H1 (cell line): ENCODE data around the gene RAPGEF1. TPM values are rescaled to one million over a fixed set of nuclear protein-coding genes. Genes with fewer than 3 reads are reported as not detected.

Source experiments
- CTCF ChIA-PET: fragments of 300-600 bp; sonication (Branson Sonifier 250); formaldehyde crosslinking; loops from one replicate; lab custom pipeline; 2021; ENCODE audit not compliant: partially characterized antibody; lab: Charles Lee
- POLR2A ChIA-PET: fragments of 300-600 bp; sonication (Branson Sonifier 250); formaldehyde crosslinking; loops from one replicate; lab custom pipeline; 2021; ENCODE audit warnings: inconsistent platforms; ENCODE audit not compliant: partially characterized antibody; lab: Charles Lee
- DNase-seq, 2 experiments: peaks; one replicate each; pipeline versions ENCODE4 v3.0.0 to v3.0.0-alpha.2; 2010 to 2022; ENCODE audit warnings: low spot score in 2 of 2, low read depth in 1 of 2, mixed read lengths in 1 of 2
- FAIRE-seq: peaks from 2 replicates; lab custom pipeline; 2011; peaks lifted over from hg19 to GRCh38; lab: Jason Lieb, UNC
- H2AFZ ChIP-seq: 2 replicates; pipeline ENCODE4 v1.8.1; 2012; ENCODE audit warnings: low read length, inconsistent platforms
- H2AK5ac ChIP-seq: 2 replicates; pipeline ENCODE4 v1.6.1; 2013; ENCODE audit warnings: low read depth, low read length
- H2BK120ac ChIP-seq: replicated peaks from 2 replicates; pipeline ENCODE3; 2013; ENCODE audit warnings: low read depth, low read length, inconsistent platforms
- H2BK12ac ChIP-seq: 2 replicates; pipeline ENCODE4 v1.6.1; 2013; ENCODE audit warnings: low read depth, low read length
- H2BK15ac ChIP-seq: 2 replicates; pipeline ENCODE4 v1.6.1; 2013; ENCODE audit warnings: low read length
- H2BK20ac ChIP-seq: 2 replicates; pipeline ENCODE4 v1.6.1; 2013; ENCODE audit warnings: low read length
- H2BK5ac ChIP-seq: 2 replicates; pipeline ENCODE4 v1.6.1; 2013; ENCODE audit warnings: low read depth, low read length
- H3K14ac ChIP-seq: 2 replicates; pipeline ENCODE4 v1.6.1; 2013; ENCODE audit warnings: inconsistent platforms; ENCODE audit not compliant: insufficient read length
- H3K18ac ChIP-seq: 2 replicates; pipeline ENCODE4 v1.6.1; 2013; ENCODE audit warnings: low read length; ENCODE audit errors: extremely low read depth
- H3K23ac ChIP-seq: 2 replicates; pipeline ENCODE4 v1.6.1; 2013; ENCODE audit warnings: inconsistent platforms; ENCODE audit not compliant: insufficient read length
- H3K23me2 ChIP-seq: 2 replicates; pipeline ENCODE4 v1.6.1; 2013; ENCODE audit warnings: low read depth, low read length
- H3K27ac ChIP-seq: 2 replicates; pipeline ENCODE4 v1.6.1; 2011; ENCODE audit warnings: low read depth, low read length, inconsistent platforms
- H3K27me3 ChIP-seq, 4 experiments: replicated peaks in 1 of 4; 1 replicate in 1 of 4; 2 replicates in 3 of 4; pipeline versions ENCODE4 v1.6.1 to v1.8.1; 2011 to 2013; ENCODE audit warnings: low read length in 3 of 4, mild to moderate bottlenecking in 3 of 4, inconsistent platforms in 2 of 4, mixed read lengths in 2 of 4, moderate library complexity in 1 of 4; ENCODE audit not compliant: control insufficient read depth in 3 of 4, insufficient read depth in 3 of 4; ENCODE audit errors: extremely low read depth in 1 of 4
- H3K36me3 ChIP-seq, 4 experiments: 2 replicates each; pipeline versions ENCODE4 v1.6.1 to v1.8.1; 2011 to 2013; ENCODE audit warnings: mild to moderate bottlenecking in 4 of 4, low read length in 3 of 4, moderate library complexity in 2 of 4, control low read depth in 1 of 4, inconsistent platforms in 1 of 4; ENCODE audit not compliant: insufficient read depth in 4 of 4, control insufficient read depth in 2 of 4
- H3K4ac ChIP-seq: replicated peaks from 2 replicates; pipeline ENCODE3; 2013; ENCODE audit warnings: low read length, low read depth, mixed read lengths, inconsistent platforms; ENCODE audit not compliant: insufficient read length
- H3K4me1 ChIP-seq, 4 experiments: replicated peaks in 1 of 4; 1 replicate in 1 of 4; 2 replicates in 3 of 4; pipeline versions ENCODE4 v1.6.1 to v1.8.1; 2011 to 2013; ENCODE audit warnings: low read length in 3 of 4, inconsistent platforms in 2 of 4, mixed read lengths in 1 of 4; ENCODE audit not compliant: insufficient read depth in 4 of 4, control insufficient read depth in 3 of 4
- H3K4me2 ChIP-seq, 2 experiments: 2 replicates each; pipeline versions ENCODE4 v1.6.1 to v1.8.1; 2011 to 2013; ENCODE audit warnings: low read depth in 2 of 2, low read length in 2 of 2, control low read depth in 1 of 2, inconsistent platforms in 1 of 2, mild to moderate bottlenecking in 1 of 2; ENCODE audit not compliant: insufficient read depth in 1 of 2
- H3K4me3 ChIP-seq, 4 experiments: fragments of 200-600, 300-600 bp in 1 of 4; sonication (generic), shearing (Covaris generic), sonication (Bioruptor Twin) in 1 of 4; 2 replicates each; pipeline versions ENCODE4 v1.5.1 to v1.8.1; 2011 to 2016; ENCODE audit warnings: low read length in 4 of 4, low read depth in 3 of 4, control low read depth in 2 of 4, inconsistent platforms in 2 of 4, mild to moderate bottlenecking in 2 of 4, mixed read lengths in 1 of 4, moderate library complexity in 1 of 4; ENCODE audit not compliant: insufficient read depth in 2 of 4; ENCODE audit errors: extremely low read depth in 1 of 4
- H3K56ac ChIP-seq: replicated peaks from 2 replicates; pipeline ENCODE3; 2013; ENCODE audit warnings: low read depth, mild to moderate bottlenecking, mixed read lengths, low read length, inconsistent platforms; ENCODE audit not compliant: insufficient read length
- H3K79me1 ChIP-seq: 2 replicates; pipeline ENCODE4 v1.6.1; 2013; ENCODE audit warnings: low read depth, low read length, control low read depth
- H3K79me2 ChIP-seq, 2 experiments: 2 replicates each; pipeline versions ENCODE4 v1.6.1 to v1.8.1; 2012 to 2013; ENCODE audit warnings: low read length in 2 of 2, mild to moderate bottlenecking in 2 of 2, inconsistent platforms in 1 of 2; ENCODE audit not compliant: insufficient read depth in 2 of 2, control insufficient read depth in 1 of 2
- H3K9ac ChIP-seq, 4 experiments: replicated peaks in 1 of 4; 1 replicate in 1 of 4; 2 replicates in 3 of 4; pipeline versions ENCODE4 v1.6.1 to v1.8.1; 2011 to 2013; ENCODE audit warnings: low read depth in 3 of 4, low read length in 3 of 4, control low read depth in 2 of 4, mild to moderate bottlenecking in 2 of 4, moderate library complexity in 2 of 4, inconsistent platforms in 1 of 4; ENCODE audit errors: extremely low read depth in 1 of 4
- H3K9me3 ChIP-seq, 2 experiments: 2 replicates each; pipeline versions ENCODE4 v1.6.1 to v1.8.1; 2012 to 2013; ENCODE audit warnings: mild to moderate bottlenecking in 2 of 2, moderate library complexity in 2 of 2, control low read depth in 1 of 2, inconsistent platforms in 1 of 2, low read depth in 1 of 2, low read length in 1 of 2, mixed read lengths in 1 of 2; ENCODE audit not compliant: insufficient read depth in 2 of 2
- H4K20me1 ChIP-seq, 2 experiments: replicated peaks in 1 of 2; 2 replicates each; pipeline versions ENCODE3 to v1.8.1; 2011 to 2013; ENCODE audit warnings: inconsistent platforms in 2 of 2, low read length in 2 of 2, mild to moderate bottlenecking in 1 of 2; ENCODE audit not compliant: insufficient read depth in 2 of 2, control insufficient read depth in 1 of 2
- H4K5ac ChIP-seq: 2 replicates; pipeline ENCODE4 v1.6.1; 2013; ENCODE audit warnings: low read length, low read depth, mixed read lengths, inconsistent platforms; ENCODE audit not compliant: insufficient read length
- H4K8ac ChIP-seq: 2 replicates; pipeline ENCODE4 v1.8.0; 2013; ENCODE audit warnings: mild to moderate bottlenecking, moderate library complexity, low read length, inconsistent platforms; ENCODE audit not compliant: insufficient read depth; ENCODE audit errors: extremely low read depth
- H4K91ac ChIP-seq: replicated peaks from 2 replicates; pipeline ENCODE3; 2013; ENCODE audit warnings: low read length, mixed read lengths, inconsistent platforms; ENCODE audit not compliant: insufficient read length
- BACH1 ChIP-seq: IDR thresholded peaks from 2 replicates; pipeline ENCODE4 v1.6.1; 2012; ENCODE audit warnings: low read length, improper control_type of control experiment
- GABPA ChIP-seq: IDR thresholded peaks from 2 replicates; pipeline ENCODE4 v1.6.1; 2011; ENCODE audit warnings: mild to moderate bottlenecking, low read length, moderate library complexity, borderline replicate concordance; ENCODE audit not compliant: insufficient read depth
- HDAC6 ChIP-seq: IDR thresholded peaks from one replicate; pipeline ENCODE4 v1.7.1; 2012; ENCODE audit warnings: low read depth, mild to moderate bottlenecking, inconsistent platforms, low read length, moderate library complexity
- JUN ChIP-seq: IDR thresholded peaks from 2 replicates; pipeline ENCODE4 v1.6.1; 2011; ENCODE audit warnings: low read depth, mild to moderate bottlenecking, improper control_type of control experiment, low read length
- JUND ChIP-seq: IDR thresholded peaks from 2 replicates; pipeline ENCODE4 v1.6.1; 2011; ENCODE audit warnings: mild to moderate bottlenecking, improper control_type of control experiment, low read length
- NRF1 ChIP-seq: IDR thresholded peaks from 2 replicates; pipeline ENCODE4 v1.6.1; 2011; ENCODE audit warnings: mild to moderate bottlenecking, low read depth, low read length, improper control_type of control experiment
- SIRT6 ChIP-seq: IDR thresholded peaks from one replicate; pipeline ENCODE4 v1.7.1; 2012; ENCODE audit warnings: low read length, inconsistent platforms
- WGBS, 2 experiments: shearing (Covaris generic) in 1 of 2; methylation state at CpG; one replicate each; pipeline versions ENCODE4 v1.1.6 to v1.1.7; 2013 to 2015; ENCODE audit warnings: low lambda C conversion rate in 2 of 2, mixed read lengths in 2 of 2, inconsistent platforms in 1 of 2, low coverage in 1 of 2, missing lambda C conversion rate in 1 of 2; ENCODE audit not compliant: insufficient replicate concordance in 2 of 2, insufficient coverage in 1 of 2, insufficient read length in 1 of 2; ENCODE audit errors: extremely low coverage in 1 of 2, missing lambda C conversion rate in 1 of 2; 5-methylcytosine and 5-hydroxymethylcytosine counted together
- polyA plus RNA-seq, 7 experiments: library from polyadenylated mRNA; depleted of rRNA in 3 of 7; stranded (reverse) in 5 of 7; unstranded in 2 of 7; fragments of >200 nt in 5 of 7; fragments of 200-250 nt in 2 of 7; gene quantifications; 1 replicate in 5 of 7; 2 replicates in 1 of 7; 4 replicates in 1 of 7; pipeline versions ENCODE4 v1.2.1 to v1.2.3, GENCODE V29; 2011 to 2013; ENCODE audit warnings: missing spikeins in 2 of 7, mixed read lengths in 2 of 7
- total RNA-seq: library from RNA; stranded (reverse); fragmentation: NEBNext Ultra II Directional; extraction: Animal tissue kit (Norgen Biotek cat#: 25700); gene quantifications from 2 replicates; pipeline ENCODE4 v1.2.1, GENCODE V29; 2021

Gene RAPGEF1
- total and polyA plus RNA-seq, 2 of the 8 experiments (the other 6 are each of a cell fraction or from before 2014, with no cell fraction given): 29.7 to 78.9 TPM

DNA sequence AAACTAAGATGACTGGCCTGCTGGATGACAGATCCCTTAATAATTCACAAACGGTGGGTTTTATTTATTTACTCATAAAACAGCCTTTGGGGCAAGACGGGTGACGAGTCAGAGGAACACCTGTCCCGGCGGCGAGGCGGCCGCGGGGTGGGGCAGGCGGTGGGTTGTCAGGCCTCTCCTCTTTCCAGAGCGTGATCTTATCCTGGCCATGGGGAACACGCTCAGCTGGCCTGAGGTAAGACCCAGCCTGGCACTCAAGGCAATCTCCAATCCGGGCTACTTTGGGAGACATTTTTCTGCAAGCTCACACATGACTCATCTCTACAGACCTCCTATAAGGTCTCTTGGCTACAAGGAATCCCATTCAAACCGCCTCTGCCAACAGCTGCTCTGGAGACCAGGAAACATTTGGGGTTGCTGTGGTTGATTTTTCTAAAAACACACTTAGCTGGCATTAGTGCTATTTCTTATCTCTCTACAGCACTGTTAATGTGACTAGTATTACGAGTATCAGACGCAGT is 6.3 kb downstream of the RAPGEF1 start:
- H3K23ac ChIP-seq: no peak overlapping the region
- no peak overlapping the region for H2AK5ac ChIP-seq
- no peaks in the 10 kb centered on the region for H3K27me3 ChIP-seq
- no peak overlapping the region for H3K27ac ChIP-seq
- H3K4me3 ChIP-seq: no peak overlapping the region
- H2BK20ac ChIP-seq: no peak overlapping the region
- no peaks in the 10 kb centered on the region for H3K9me3 ChIP-seq
- WGBS, 2 experiments: 92% methylated on average over 16 of the region's 16 CpGs; no CpG with 5 or more reads in 1 of the 2 experiments
- peaks cover 20% of the 10 kb centered on the region for H3K79me1 ChIP-seq
- no peak overlapping the region for H2BK12ac ChIP-seq
- no peak for DNase-seq
- no peak overlapping the region for H2BK15ac ChIP-seq
- no peak overlapping the region for H4K8ac ChIP-seq
- peaks cover 0 to 33% of the 10 kb centered on the region in 2 experiments for H4K20me1 ChIP-seq
- ChIA-PET CTCF (interaction anchor here (1.4 to 3.8 kb wide), 3 partner anchors 9 to 16 kb away, joined by 3 to 13 read pairs (median 11); no protein-coding TSS in a partner anchor), POLR2A (interaction anchor here (0.9 to 1.3 kb wide), 3 partner anchors 15 to 106 kb away, joined by 3 to 4 read pairs (median 3); no protein-coding TSS in a partner anchor)
- H3K9ac ChIP-seq: no peak overlapping the region
- peaks cover 5 to 88% of the 10 kb centered on the region in 2 experiments; a peak in 3 of 4 replicates for H3K79me2 ChIP-seq
- H2BK5ac ChIP-seq: peak overlapping the region; percentile 29; the same call in 1 of the 2 replicates
- H2AFZ ChIP-seq: no peak overlapping the region
- TF ChIP-seq BACH1: 0 out of 2 replicates have a peak, but pooled peaks have one; percentile 45
- no peak for TF ChIP-seq SIRT6
- TF ChIP-seq GABPA: no peak
- no peak for TF ChIP-seq NRF1
- TF ChIP-seq HDAC6: no peak
- 0 out of 2 replicates have a peak, but pooled peaks have one; percentile 27 for TF ChIP-seq JUND
- no peak for TF ChIP-seq JUN
- peaks cover 0 to 15% (median 4%) of the 10 kb centered on the region in 4 experiments; a peak in 5 of 7 replicates for H3K4me1 ChIP-seq
- no peak overlapping the region for H2BK120ac ChIP-seq
- H4K91ac ChIP-seq: no peak overlapping the region
- H3K36me3 ChIP-seq: no peaks in the 10 kb centered on the region
- H3K14ac ChIP-seq: no peak overlapping the region
- no peak overlapping the region for H3K4me2 ChIP-seq
- H4K5ac ChIP-seq: no peak overlapping the region
- H3K4ac ChIP-seq: no peak overlapping the region
- H3K56ac ChIP-seq: no peak overlapping the region
- H3K18ac ChIP-seq: no peak overlapping the region
- no peak for FAIRE-seq
- no peaks in the 10 kb centered on the region for H3K23me2 ChIP-seq
